COR-L47 (cell line): Measurements from ENCODE around the gene KRTAP9-3.
"Not testable (repeated sequence)": the region's sequence is repeated elsewhere in the genome, so short reads cannot be mapped to it uniquely, and the experiment has no call there.

Source experiments
- DNase-seq: peaks from one replicate; lab custom pipeline; 2025; lab: John Stamatoyannopoulos, UW

The KRTAP9-3 gene

GRCh38 chr17:41251261-41251660 is 19.0 kb downstream of the KRTAP9-3 start:
- no peak for DNase-seq

- no peak for DNase-seq
Measured at GRCh38 chr17:41254861-41255260, 22.6 kb downstream of the KRTAP9-3 start.

GRCh38 chr17:41255381-41256290 is 23.4 kb downstream of the KRTAP9-3 start, which contains the start of gene KRTAP9-9:
TSS of gene KRTAP9-9 (plus strand) at chr17:41255384.
- not testable (repeated sequence) for DNase-seq

- no peak for DNase-seq
Measured at GRCh38 chr17:41256291-41256685, 24.0 kb downstream of the KRTAP9-3 start.

- DNase-seq, result no peak
Measured at GRCh38 chr17:41258406-41258805, 26.2 kb downstream of the KRTAP9-3 start.

GRCh38 chr17:41263212-41263611 is 31.0 kb downstream of the KRTAP9-3 start:
- DNase-seq, result no peak

GRCh38 chr17:41264599-41264998 is 32.4 kb downstream of the KRTAP9-3 start:
- DNase-seq, result no peak

GRCh38 chr17:41265078-41265477 is 32.8 kb downstream of the KRTAP9-3 start, which contains the start of gene KRTAP9-6:
TSS of gene KRTAP9-6 (plus strand) at chr17:41265378. CDS start at chr17:41265378, 0 bp downstream.
- no peak for DNase-seq

- no peak for DNase-seq
Measured at GRCh38 chr17:41267711-41268110, 35.5 kb downstream of the KRTAP9-3 start.

GRCh38 chr17:41271323-41271722 is 39.1 kb downstream of the KRTAP9-3 start:
- not testable (repeated sequence) for DNase-seq

- no peak for DNase-seq
Measured at GRCh38 chr17:41271858-41272257, 39.6 kb downstream of the KRTAP9-3 start.

GRCh38 chr17:41275648-41276190 is 43.5 kb downstream of the KRTAP9-3 start, which contains the start of gene KRTAP9-7:
TSS of gene KRTAP9-7 (plus strand) at chr17:41275698. CDS start at chr17:41275698, 0 bp downstream.
- DNase-seq, result not testable (repeated sequence)

- DNase-seq, result no peak
Measured at GRCh38 chr17:41278176-41278955, 46.1 kb downstream of the KRTAP9-3 start.
